GM19397 (cell line): Measurements from ENCODE around the gene C10orf88.
"Not testable (repeated sequence)": the region's sequence is repeated elsewhere in the genome, so short reads cannot be mapped to it uniquely, and the experiment has no call there.

ENCODE experiments used
- ATAC-seq: cut with Tn5 transposase; IDR thresholded peaks from one replicate; pipeline ENCODE4 v1.9.1; 2021; ENCODE audit warnings: mild to moderate bottlenecking, moderate library complexity; ENCODE audit not compliant: unreplicated experiment

The C10orf88 gene

DNA sequence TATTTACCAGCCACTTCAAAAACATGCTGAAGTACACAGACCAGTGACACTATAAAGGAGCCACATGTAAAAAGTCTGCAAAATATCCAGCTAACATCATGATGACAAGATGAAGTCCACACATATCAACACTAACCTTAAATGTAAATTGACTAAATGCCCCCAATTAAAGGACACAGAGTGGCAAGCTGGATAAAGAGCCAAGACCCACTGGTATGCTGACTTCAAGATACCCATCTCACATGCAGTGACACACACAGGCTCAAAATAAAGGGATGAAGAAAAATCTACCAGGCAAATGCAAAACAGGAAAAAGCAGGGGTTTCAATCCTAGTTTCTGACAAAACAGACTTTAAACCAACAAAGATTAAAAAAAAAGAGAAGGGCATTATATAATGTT lies 12.9 kb upstream of the C10orf88 start:
- no peak for ATAC-seq

DNA sequence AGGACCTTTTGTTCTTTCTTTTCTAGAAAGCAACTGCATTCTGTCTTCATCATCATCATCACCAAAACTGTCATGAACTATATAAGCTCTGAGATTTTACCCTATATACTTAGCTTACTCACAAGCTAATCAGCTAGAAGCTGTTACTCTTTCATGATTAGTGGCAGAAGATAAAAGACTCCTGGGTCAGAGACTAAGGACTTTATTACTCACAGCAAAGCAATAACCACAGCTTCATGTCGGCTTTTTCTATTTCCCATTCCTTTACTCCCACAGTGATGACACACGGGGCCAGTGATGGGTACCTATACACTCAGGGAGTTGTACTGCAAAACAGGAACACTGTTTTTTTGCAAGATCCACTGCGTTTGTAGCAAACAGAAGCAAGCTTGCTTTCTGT lies 8.4 kb upstream of the C10orf88 start:
- no peak for ATAC-seq

DNA sequence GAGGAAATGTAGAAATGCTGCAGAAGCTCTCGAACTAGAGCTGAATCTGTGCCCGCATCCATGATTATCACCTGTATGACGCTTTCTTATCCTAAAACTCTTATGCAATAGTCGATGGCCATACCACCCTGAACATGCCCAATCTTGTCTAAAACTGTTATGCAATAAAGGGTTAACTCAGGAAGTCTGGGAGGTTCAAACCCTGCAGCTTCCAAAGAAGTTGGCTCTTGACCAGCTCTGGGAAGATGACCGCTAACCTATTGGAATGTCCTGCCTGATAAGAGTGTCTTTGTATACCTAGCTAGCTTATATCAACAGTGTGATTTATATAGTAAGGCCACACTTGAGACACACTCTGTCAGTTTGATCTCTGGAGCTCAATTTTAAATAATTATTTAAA lies 3.4 kb upstream of the C10orf88 start:
- no peak for ATAC-seq

DNA sequence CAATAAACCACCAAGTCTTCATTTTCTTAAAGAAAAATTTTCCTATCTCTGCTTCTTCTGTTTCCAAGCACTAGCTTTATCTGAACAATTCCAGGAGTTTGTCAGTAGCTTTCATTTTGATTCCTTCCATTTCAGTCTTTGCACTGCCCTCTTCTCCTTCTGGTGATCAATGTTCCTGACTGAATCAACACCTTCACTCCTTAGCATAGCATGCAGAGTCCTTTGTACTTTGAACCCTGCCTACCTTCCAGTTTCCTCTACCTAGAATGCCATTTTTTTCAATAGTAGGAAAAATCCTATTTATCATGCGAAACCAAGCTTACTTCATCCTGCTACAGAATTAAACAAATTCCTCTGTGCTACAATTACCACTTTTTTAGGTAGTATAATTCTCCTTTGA lies 1.9 kb upstream of the C10orf88 start:
- no peak for ATAC-seq

DNA sequence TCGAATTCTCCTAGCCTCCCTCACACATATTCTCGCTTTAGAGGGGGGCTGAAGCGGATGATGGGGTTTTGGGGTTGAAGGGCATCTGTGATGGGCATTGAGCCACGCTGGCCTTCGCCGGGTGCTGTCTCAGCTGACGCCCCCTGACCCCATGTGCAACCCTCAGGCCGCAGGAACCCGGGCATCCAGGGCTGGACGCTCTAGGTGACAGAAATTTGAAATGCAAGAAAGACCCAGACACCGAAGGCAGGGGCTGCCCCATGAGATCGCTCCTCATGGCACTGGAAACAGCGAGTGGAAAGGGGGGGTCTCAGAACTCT lies 664 bp upstream of the C10orf88 start:
- ATAC-seq, result no peak

DNA sequence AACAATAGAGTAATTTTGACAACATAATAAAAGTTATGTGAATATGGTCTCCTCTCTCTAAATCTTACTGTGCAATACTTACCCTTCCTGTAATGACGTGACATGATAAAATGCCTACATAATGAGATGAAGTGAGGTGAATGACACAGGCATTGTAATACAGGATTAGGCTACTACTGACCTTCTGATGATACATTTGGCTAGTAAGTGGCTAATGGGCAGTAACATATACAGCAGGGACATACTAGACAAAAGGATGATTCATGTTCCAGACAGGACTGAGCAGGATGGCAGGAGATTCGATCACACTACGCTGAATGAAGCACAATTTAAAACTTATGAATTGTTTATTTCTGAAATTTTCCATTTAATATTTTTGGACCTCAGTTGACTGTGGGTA lies 4.7 kb downstream of the C10orf88 start:
- ATAC-seq, result no peak

DNA sequence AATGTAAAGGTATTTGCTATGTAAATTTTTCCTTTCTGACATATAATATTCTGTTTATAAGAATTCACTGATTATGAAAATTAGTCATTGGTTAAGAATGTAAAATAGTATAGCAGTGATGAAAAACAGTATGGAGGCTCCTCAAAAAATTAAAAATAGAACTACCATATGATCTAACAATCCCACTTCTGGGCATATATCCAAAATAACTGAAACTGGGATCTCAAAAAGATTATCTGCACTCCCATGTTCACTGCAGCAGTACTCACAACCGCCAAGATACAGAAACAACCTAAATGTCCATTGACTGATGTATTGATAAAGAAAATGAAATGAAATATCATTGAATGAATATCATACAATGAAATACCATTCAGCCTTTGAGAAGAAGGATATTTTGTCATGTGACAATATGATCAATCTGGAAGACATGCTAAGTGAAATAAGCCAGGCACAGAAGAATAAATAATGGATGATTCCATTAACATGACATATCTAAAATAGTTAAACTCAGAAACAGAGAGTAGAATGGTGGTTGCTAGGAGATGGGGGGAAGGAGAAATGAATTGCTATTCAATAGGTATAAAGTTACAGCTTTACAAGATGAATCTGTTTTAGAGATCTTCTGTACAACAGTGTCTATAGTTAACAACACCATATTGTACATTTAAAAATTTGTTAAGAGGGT lies 14.0 kb downstream of the C10orf88 start:
- no peak for ATAC-seq

DNA sequence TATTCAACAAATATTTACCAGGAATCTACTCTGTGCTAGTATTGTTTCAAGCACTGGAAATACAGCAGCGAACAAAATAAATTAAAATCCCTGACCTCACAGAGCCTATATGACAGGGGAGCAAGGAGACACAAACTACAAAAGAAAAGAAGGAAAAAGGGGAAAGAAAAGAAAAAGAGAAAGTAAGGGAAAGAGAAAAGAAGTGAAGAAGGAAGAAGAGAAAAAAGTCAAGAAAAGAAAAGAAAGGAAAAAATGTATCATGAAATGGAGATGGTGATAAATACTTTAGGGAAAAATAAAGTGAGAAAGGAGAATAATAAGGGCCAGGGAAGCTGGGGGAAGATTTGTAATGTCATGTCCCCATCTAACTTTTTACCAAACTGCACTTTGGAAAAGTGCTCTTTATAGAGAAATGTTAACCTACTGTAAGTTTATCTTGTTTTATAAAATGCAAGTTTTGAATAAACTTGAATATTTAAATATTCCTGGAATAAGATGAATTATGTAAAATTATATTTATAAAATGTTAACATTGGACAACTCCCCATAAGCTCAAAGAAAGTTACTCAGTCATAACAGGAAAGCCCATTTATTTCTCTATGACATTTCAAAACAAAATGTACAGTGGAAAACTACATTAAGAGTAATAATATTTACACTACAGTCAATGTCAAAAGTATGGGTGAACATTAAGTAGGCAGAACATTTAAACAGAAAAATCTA lies 14.7 kb downstream of the C10orf88 start:
- ATAC-seq, result no peak

DNA sequence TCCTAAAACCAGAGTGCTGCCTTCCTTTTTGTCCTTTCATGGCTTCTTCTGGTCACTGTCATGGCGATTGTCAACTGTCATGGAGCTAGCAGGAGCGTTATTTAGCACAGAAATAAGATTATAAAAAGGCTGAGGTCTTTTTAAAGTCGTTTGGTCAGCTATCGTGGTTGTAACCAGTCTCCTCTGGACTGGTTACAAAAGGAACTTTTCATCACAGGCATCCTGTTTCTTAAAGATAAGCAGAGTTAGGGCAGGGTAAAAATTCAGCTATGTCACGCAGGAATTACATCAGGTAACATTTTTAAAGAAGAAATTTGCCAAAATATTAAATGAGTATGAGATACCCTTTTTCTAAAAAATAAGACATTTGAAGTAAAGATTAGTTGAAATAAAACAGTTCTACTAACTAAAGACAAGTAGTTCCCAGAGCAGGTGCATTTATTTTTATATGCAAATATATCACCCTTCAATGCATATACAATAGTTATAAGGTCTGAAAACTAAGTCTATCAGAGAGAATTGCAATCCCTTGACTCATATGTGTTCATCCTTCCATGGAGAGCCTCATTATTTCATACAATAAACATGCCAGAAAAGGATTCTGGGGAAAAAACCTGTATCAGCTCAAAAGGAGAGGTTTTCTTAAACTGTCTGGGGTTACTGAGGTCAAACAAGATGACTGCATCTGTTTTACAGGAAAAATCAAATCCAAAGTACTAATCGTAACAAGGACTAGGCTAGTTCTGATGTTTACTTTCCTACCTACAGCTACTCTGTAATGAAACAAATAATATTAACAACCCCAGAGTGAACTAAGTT lies 22.7 kb downstream of the C10orf88 start:
- ATAC-seq, result no peak

DNA sequence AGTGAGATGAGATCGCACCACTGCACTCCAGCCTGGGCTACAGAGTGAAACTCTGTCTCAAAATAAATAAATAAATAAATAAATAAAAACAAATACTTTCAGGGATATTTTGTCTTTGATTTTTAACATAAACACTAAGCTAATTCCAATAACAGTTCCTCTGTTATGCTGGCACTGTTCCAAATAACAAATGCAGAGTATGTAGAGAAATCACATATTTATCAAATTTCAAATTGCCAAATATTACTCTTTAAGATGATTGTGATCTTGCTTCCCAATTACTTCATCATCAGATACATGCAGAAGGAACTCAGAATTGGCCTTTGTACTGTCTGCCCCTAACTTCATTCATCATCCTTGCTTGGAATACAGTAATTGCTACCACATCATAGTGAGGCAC lies 23.9 kb downstream of the C10orf88 start:
- no peak for ATAC-seq

DNA sequence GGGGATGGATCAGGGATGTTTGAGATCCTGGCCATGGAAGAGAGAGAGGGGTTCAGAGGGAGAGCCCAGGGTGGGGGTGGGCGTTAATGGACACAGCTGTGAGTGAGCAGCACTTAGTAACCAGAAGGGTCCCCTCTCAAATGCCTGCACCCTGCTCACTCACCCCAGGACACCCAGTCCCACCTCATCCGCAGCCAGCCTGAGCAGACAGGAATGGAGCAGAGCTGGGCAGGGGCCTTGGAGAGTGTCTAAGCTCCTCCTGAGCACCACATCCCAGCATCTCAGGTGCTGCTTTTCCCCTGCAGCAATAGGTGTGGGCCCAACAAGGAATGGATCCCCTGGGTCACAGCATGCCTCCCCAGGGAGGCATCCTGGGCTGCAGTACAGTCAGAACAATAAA lies 38.3 kb downstream of the C10orf88 start:
- no peak for ATAC-seq

DNA sequence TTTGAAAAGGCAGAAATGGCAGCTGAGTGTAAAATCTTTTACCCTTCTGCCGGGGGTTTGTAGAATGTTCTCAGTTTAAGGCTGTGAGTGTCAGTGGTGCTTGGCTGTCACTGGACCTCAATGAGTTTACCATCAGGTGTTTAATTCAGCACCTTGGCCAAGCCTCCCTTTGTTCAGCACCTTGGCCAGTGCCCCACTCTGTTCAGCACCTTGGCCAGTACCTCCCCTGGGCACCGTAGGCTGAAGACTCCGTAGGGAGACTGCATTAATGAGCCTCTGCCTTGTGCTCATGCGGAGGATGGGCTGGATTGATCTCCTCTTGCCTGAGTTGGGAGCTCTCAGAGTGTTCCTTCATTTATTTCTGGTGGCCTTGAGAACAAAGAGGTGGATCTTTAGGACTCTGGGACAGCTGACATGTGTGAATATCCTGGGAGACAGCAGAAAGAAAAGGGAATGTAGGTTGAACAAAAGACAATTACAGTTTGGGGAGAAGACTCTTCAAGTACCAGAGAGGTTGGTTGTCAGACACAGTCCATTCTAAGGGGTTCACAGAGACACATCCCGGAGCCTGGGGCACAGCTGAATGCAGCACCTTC lies 42.0 kb downstream of the C10orf88 start:
- no peak for ATAC-seq

DNA sequence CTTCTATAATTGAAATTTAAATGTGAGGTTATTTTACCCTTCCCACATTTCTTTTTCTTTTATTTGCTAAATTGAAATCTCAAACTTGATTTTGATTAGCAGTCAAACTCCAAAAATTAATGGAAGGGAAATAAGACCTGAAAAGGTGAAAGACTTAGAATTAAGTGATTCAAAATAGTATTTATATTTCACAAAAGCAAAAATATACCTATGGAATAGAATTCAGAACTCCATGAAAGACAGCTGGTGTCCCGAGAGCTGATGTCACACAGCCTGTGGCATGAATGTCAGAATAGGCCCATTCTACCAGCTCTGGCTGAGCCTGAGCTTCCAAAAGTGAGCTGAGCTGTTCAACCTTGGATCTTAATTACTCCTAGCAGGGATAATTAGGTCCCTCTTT lies 43.7 kb downstream of the C10orf88 start, which contains the start of gene FAM24A:
Gene FAM24A, plus strand, starts transcription at position 301 of the 400 bp plus-strand sequence. CDS start 1,025 bp downstream, outside the sequence.
- no peak for ATAC-seq

DNA sequence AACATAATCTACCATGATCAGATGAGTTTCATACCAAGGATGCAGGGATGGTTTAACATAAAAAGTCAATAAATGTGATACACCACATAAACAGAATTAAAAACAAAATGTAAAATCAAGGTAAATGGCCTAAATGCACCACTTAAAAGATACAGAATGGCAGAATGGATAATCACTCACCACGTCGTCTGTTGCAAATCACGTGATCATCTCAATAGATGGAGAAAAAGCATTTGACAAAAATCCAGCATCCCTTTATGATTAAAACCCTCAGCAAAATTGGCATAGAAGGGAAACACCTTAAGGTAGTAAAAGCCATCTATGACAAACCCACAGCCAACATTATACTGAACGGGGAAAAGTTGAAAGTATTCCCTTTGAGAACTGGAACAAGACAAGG lies 50.2 kb downstream of the C10orf88 start:
- ATAC-seq, result not testable (repeated sequence)

DNA sequence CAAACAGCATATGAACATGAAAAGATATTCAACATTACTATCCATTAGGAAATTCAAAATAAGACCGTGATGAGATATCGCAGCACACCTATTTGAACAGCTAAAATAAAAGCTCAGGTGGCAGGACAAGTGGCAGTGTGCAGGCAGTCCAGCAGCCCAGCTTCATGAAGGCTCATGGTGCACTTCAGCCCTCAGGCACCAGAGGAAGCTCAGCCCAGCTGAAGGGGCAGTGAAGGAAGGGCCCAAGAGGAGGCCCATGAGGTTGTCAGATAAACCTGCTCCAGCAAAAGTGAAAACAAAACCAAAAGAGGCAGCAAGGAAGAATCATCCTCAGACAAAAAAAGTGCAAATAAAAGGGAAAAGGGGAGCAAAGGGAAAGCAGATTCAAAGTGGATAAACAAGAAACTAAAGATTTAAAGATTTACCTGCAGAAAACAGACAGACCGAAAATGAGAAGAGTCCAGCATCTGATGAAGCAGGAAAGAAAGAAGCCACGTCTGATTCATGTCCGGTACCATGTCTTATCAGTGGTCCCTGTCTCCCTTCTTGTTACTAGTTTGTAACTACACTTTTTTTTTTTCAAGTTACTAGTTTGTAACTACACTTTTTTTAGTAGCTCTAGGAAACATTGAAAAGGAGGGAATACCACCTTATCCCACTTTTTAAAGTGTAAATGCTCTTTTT lies 59.6 kb downstream of the C10orf88 start:
- ATAC-seq, result no peak

DNA sequence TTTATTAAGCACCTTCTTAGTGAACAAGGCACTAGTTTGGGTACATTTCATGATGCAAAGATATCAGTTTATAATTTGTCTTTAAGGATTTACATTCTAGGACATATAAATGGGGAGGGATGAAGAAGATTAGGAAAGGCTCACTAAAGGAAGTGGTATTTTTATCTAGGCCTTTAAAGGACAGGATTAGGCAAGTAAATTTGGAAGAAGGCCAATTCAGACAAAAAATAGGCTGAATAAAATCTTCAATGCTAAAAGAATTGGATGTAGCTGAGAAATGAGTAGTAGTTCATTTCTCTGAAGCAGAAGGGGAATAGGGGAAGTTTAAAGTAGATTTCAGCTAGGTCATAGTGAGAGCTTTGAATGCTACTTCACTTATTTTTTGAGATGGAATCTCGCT lies 69.9 kb downstream of the C10orf88 start:
- no peak for ATAC-seq

DNA sequence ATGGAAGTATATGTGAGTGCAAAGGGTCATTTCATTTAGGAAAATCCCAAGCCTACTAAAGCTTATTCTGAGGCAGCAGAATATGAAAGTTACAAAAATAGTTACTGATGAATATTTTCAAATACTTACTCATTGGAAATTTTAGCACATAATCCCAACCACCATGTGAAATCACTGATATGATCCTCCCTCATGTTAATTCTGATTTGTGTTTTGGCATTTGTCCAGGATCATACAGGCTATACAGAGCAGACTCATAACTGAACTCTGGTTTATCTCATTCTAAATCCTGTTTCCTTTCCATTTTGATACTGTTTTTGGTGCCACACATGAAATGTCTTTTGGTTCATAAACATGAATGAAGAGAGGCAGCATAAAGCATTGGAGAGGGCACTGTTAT lies 71.3 kb downstream of the C10orf88 start:
- ATAC-seq, result no peak
